Activated naive CD8-positive, alpha-beta T cell treated with anti-CD3 and anti-CD28 coated beads, Interleukin-2, amount 50 U/mL, for 24 hours (primary cell): ENCODE measurements around the gene CAPZA1.
"Not testable (repeated sequence)": the region's sequence is repeated elsewhere in the genome, so short reads cannot be mapped to it uniquely, and the experiment has no call there.

ENCODE experiments used
- ATAC-seq: fragments of 150-1000 bp; cut with Tn5 transposase; one replicate; pipeline ENCODE4 v1.10.0; 2021
- DNase-seq: peaks from one replicate; pipeline ENCODE4 v3.0.0; 2021
- H3K27ac Mint-ChIP-seq: one replicate; pipeline ENCODE4 v1.8.0; 2021; ENCODE audit warnings: mild to moderate bottlenecking, mixed read lengths
- H3K27me3 Mint-ChIP-seq: one replicate; pipeline ENCODE4 v1.8.0; 2021; ENCODE audit warnings: mixed read lengths
- H3K36me3 Mint-ChIP-seq: one replicate; pipeline ENCODE4 v1.8.0; 2021; ENCODE audit warnings: low read depth, mixed read lengths
- H3K4me1 Mint-ChIP-seq: one replicate; pipeline ENCODE4 v1.8.0; 2021; ENCODE audit warnings: mixed read lengths
- H3K4me3 Mint-ChIP-seq: one replicate; pipeline ENCODE4 v1.8.0; 2021; ENCODE audit warnings: mild to moderate bottlenecking, moderate library complexity, mixed read lengths
- H3K9me3 Mint-ChIP-seq: one replicate; pipeline ENCODE4 v1.8.0; 2021; ENCODE audit warnings: mixed read lengths

Gene CAPZA1

GRCh38 chr1:112618114-112618720, 1.4 kb upstream of the CAPZA1 start:
- ATAC-seq (peak; percentile 25), DNase-seq (no peak)
- Mint-ChIP-seq H3K27me3 (no peaks in the 10 kb centered on the region), H3K4me3 (peak overlapping the region; percentile 94), H3K27ac (peak overlapping the region; percentile 100), H3K4me1 (peaks cover 34% of the 10 kb centered on the region), H3K36me3 (peaks cover 24% of the 10 kb centered on the region), H3K9me3 (no peaks in the 10 kb centered on the region)

- Mint-ChIP-seq H3K4me3 (peak within 1 kb of the TSS; percentile 94), H3K4me1 (peaks cover 37% of the 10 kb centered on the region), H3K27ac (peak within 1 kb of the TSS; percentile 100), H3K27me3 (no peaks in the 10 kb centered on the region), H3K9me3 (no peaks in the 10 kb centered on the region), H3K36me3 (peaks cover 25% of the 10 kb centered on the region)
- peak; percentile 67 for DNase-seq
- ATAC-seq: peak; percentile 5
Measured at GRCh38 chr1:112618721-112619517, 713 bp upstream of the CAPZA1 start, which contains the start of gene ST7L. Gene ST7L (minus strand): TSS chr1:112619141. CDS start chr1:112619113, 28 bp downstream.

GRCh38 chr1:112620377-112620695, 704 bp downstream of the CAPZA1 start:
- ATAC-seq: no peak
- Mint-ChIP-seq H3K9me3 (no peaks in the 10 kb centered on the region), H3K4me3 (peak overlapping the region; percentile 94), H3K27ac (peak overlapping the region; percentile 100), H3K4me1 (peaks cover 51% of the 10 kb centered on the region), H3K27me3 (no peaks in the 10 kb centered on the region), H3K36me3 (peaks cover 33% of the 10 kb centered on the region)
- no peak for DNase-seq

- Mint-ChIP-seq H3K4me1 (peaks cover 79% of the 10 kb centered on the region), H3K27ac (peak overlapping the region; percentile 61), H3K36me3 (peaks cover 65% of the 10 kb centered on the region), H3K4me3 (peak overlapping the region; percentile 16)
- not testable (repeated sequence) for H3K9me3 Mint-ChIP-seq, DNase-seq, H3K27me3 Mint-ChIP-seq, ATAC-seq
Measured at GRCh38 chr1:112624493-112624892, 4.9 kb downstream of the CAPZA1 start.

GRCh38 chr1:112625696-112626095, 6.1 kb downstream of the CAPZA1 start:
- H3K4me3 Mint-ChIP-seq: no peak overlapping the region
- H3K4me1 Mint-ChIP-seq: peaks cover 83% of the 10 kb centered on the region
- H3K27ac Mint-ChIP-seq: peak overlapping the region; percentile 61
- H3K27me3 Mint-ChIP-seq: no peaks in the 10 kb centered on the region
- ATAC-seq (no peak), DNase-seq (no peak)
- no peaks in the 10 kb centered on the region for H3K9me3 Mint-ChIP-seq
- peaks cover 63% of the 10 kb centered on the region for H3K36me3 Mint-ChIP-seq

GRCh38 chr1:112626193-112626592, 6.6 kb downstream of the CAPZA1 start:
- H3K4me1 Mint-ChIP-seq: peaks cover 83% of the 10 kb centered on the region
- DNase-seq (no peak), ATAC-seq (no peak)
- no peaks in the 10 kb centered on the region for H3K27me3 Mint-ChIP-seq
- H3K4me3 Mint-ChIP-seq: peak overlapping the region; percentile 2
- no peaks in the 10 kb centered on the region for H3K9me3 Mint-ChIP-seq
- peaks cover 65% of the 10 kb centered on the region for H3K36me3 Mint-ChIP-seq
- peak overlapping the region; percentile 61 for H3K27ac Mint-ChIP-seq

GRCh38 chr1:112626887-112627286, 7.3 kb downstream of the CAPZA1 start:
- H3K36me3 Mint-ChIP-seq: peaks cover 71% of the 10 kb centered on the region
- no peak for DNase-seq
- H3K9me3 Mint-ChIP-seq: no peaks in the 10 kb centered on the region
- no peak for ATAC-seq
- H3K4me3 Mint-ChIP-seq: no peak overlapping the region
- H3K4me1 Mint-ChIP-seq: peaks cover 88% of the 10 kb centered on the region
- H3K27ac Mint-ChIP-seq: peak overlapping the region; percentile 30
- H3K27me3 Mint-ChIP-seq: no peaks in the 10 kb centered on the region

GRCh38 chr1:112628516-112628915, 8.9 kb downstream of the CAPZA1 start:
- no peak overlapping the region for H3K4me3 Mint-ChIP-seq

GRCh38 chr1:112629256-112629655, 9.6 kb downstream of the CAPZA1 start:
- ATAC-seq: no peak
- no peak overlapping the region for H3K27ac Mint-ChIP-seq
- H3K4me3 Mint-ChIP-seq: no peak overlapping the region
- H3K36me3 Mint-ChIP-seq: peaks cover 70% of the 10 kb centered on the region
- H3K9me3 Mint-ChIP-seq: no peaks in the 10 kb centered on the region
- H3K27me3 Mint-ChIP-seq: no peaks in the 10 kb centered on the region
- H3K4me1 Mint-ChIP-seq: peaks cover 92% of the 10 kb centered on the region
- DNase-seq: no peak

More at GRCh38 chr1:112628516-112628915, 8.9 kb downstream of the CAPZA1 start:
- DNase-seq (no peak), ATAC-seq (no peak)
- Mint-ChIP-seq H3K27ac (no peak overlapping the region), H3K4me1 (peaks cover 89% of the 10 kb centered on the region), H3K27me3 (no peaks in the 10 kb centered on the region), H3K9me3 (no peaks in the 10 kb centered on the region), H3K36me3 (peaks cover 71% of the 10 kb centered on the region)

- DNase-seq (no peak), ATAC-seq (no peak)
- H3K4me3 Mint-ChIP-seq: no peak overlapping the region
- H3K4me1 Mint-ChIP-seq: peaks cover 84% of the 10 kb centered on the region
- H3K9me3 Mint-ChIP-seq: no peaks in the 10 kb centered on the region
- no peak overlapping the region for H3K27ac Mint-ChIP-seq
- H3K36me3 Mint-ChIP-seq: peaks cover 42% of the 10 kb centered on the region
- H3K27me3 Mint-ChIP-seq: no peaks in the 10 kb centered on the region
Measured at GRCh38 chr1:112633628-112634027, 14.0 kb downstream of the CAPZA1 start.

- ATAC-seq (no peak), DNase-seq (no peak)
- no peak overlapping the region for H3K4me3 Mint-ChIP-seq
- H3K27ac Mint-ChIP-seq: no peak overlapping the region
- H3K27me3 Mint-ChIP-seq: no peaks in the 10 kb centered on the region
- peaks cover 81% of the 10 kb centered on the region for H3K4me1 Mint-ChIP-seq
- H3K9me3 Mint-ChIP-seq: no peaks in the 10 kb centered on the region
- peaks cover 40% of the 10 kb centered on the region for H3K36me3 Mint-ChIP-seq
Measured at GRCh38 chr1:112634367-112634766, 14.7 kb downstream of the CAPZA1 start.

GRCh38 chr1:112636056-112636455, 16.4 kb downstream of the CAPZA1 start:
- peak overlapping the region; percentile 52 for H3K27ac Mint-ChIP-seq
- H3K9me3 Mint-ChIP-seq: no peaks in the 10 kb centered on the region
- H3K4me3 Mint-ChIP-seq: peak overlapping the region; percentile 24
- peaks cover 71% of the 10 kb centered on the region for H3K4me1 Mint-ChIP-seq
- ATAC-seq (no peak), DNase-seq (no peak)
- H3K27me3 Mint-ChIP-seq: no peaks in the 10 kb centered on the region
- peaks cover 33% of the 10 kb centered on the region for H3K36me3 Mint-ChIP-seq

GRCh38 chr1:112636597-112637253, 17.1 kb downstream of the CAPZA1 start:
- Mint-ChIP-seq H3K4me1 (peaks cover 64% of the 10 kb centered on the region), H3K27ac (peak overlapping the region; percentile 64), H3K27me3 (no peaks in the 10 kb centered on the region), H3K9me3 (no peaks in the 10 kb centered on the region), H3K36me3 (peaks cover 26% of the 10 kb centered on the region), H3K4me3 (no peak overlapping the region)
- ATAC-seq (peak; percentile 66), DNase-seq (no peak)

- H3K36me3 Mint-ChIP-seq: peaks cover 24% of the 10 kb centered on the region
- no peaks in the 10 kb centered on the region for H3K9me3 Mint-ChIP-seq
- H3K4me1 Mint-ChIP-seq: peaks cover 62% of the 10 kb centered on the region
- DNase-seq: no peak
- H3K27me3 Mint-ChIP-seq: no peaks in the 10 kb centered on the region
- H3K4me3 Mint-ChIP-seq: no peak overlapping the region
- ATAC-seq: no peak
- H3K27ac Mint-ChIP-seq: peak overlapping the region; percentile 64
Measured at GRCh38 chr1:112637254-112638109, 17.9 kb downstream of the CAPZA1 start.
